Spleen (tissue), 11 donors: ENCODE data around the gene GALNT18. TPM values are rescaled to one million over a fixed set of nuclear protein-coding genes. Genes with fewer than 3 reads are reported as not detected.

Experiments
- DNase-seq: peaks from one replicate; pipeline ENCODE4 v3.0.0-alpha.2; 2020
- H3K27ac ChIP-seq, 8 donors: fragments of 200-600 bp; sonication (generic) in 7 of 8; 1 replicate in 4 of 8; 2 replicates in 4 of 8; pipeline versions ENCODE4 v1.5.0 to v1.8.0; 2016 to 2021; ENCODE audit warnings: inconsistent platforms in 4 of 8, mild to moderate bottlenecking in 4 of 8, moderate library complexity in 1 of 8
- H3K27me3 ChIP-seq, 7 donors: fragments of 200-600 bp; sonication (generic) in 6 of 7; replicated peaks in 1 of 7; 1 replicate in 4 of 7; 2 replicates in 3 of 7; pipeline versions ENCODE4 v1.5.0 to v1.8.0; 2016 to 2021; ENCODE audit warnings: inconsistent platforms in 3 of 7, mild to moderate bottlenecking in 1 of 7
- H3K36me3 ChIP-seq, 6 donors: fragments of 200-600 bp; sonication (generic) in 5 of 6; 1 replicate in 4 of 6; 2 replicates in 2 of 6; pipeline versions ENCODE4 v1.5.0 to v1.8.0; 2016 to 2021; ENCODE audit warnings: inconsistent platforms in 2 of 6
- H3K4me1 ChIP-seq, 6 donors: fragments of 200-600 bp; sonication (generic) in 5 of 6; 1 replicate in 3 of 6; 2 replicates in 3 of 6; pipeline versions ENCODE4 v1.5.0 to v1.8.0; 2016 to 2021; ENCODE audit warnings: inconsistent platforms in 3 of 6
- H3K4me3 ChIP-seq, 8 donors: fragments of 200-600 bp; sonication (generic) in 7 of 8; 1 replicate in 4 of 8; 2 replicates in 4 of 8; pipeline versions ENCODE4 v1.5.0 to v1.8.0; 2016 to 2021; ENCODE audit warnings: inconsistent platforms in 4 of 8, mild to moderate bottlenecking in 4 of 8, moderate library complexity in 2 of 8
- H3K9me3 ChIP-seq, 8 donors: fragments of 200-600 bp; sonication (generic) in 7 of 8; 1 replicate in 4 of 8; 2 replicates in 4 of 8; pipeline versions ENCODE4 v1.5.0 to v1.8.0; 2016 to 2021; ENCODE audit warnings: inconsistent platforms in 4 of 8
- CTCF ChIP-seq, 11 experiments: fragments of 200-600 bp in 7 of 11; fragments of 450-650 bp in 4 of 11; sonication (generic) in 4 of 11; IDR thresholded peaks in 8 of 11; conservative IDR thresholded peaks in 3 of 11; 1 replicate in 7 of 11; 2 replicates in 4 of 11; pipeline versions ENCODE4 v1.4.0 to v1.8.0; 2016 to 2021; ENCODE audit warnings: antibody characterized with exemption in 11 of 11, inconsistent platforms in 4 of 11, mild to moderate bottlenecking in 1 of 11
- POLR2A ChIP-seq, 3 donors: fragments of 450-650 bp; IDR thresholded peaks; one replicate each; pipeline ENCODE4 v1.5.1; 2017; ENCODE audit warnings: antibody characterized with exemption in 3 of 3, mild to moderate bottlenecking in 1 of 3
- POLR2AphosphoS5 ChIP-seq, 3 donors: sonication (generic); formaldehyde crosslinking; IDR thresholded peaks; one replicate each; pipeline ENCODE4 v1.5.1; 2017; ENCODE audit warnings: antibody characterized with exemption in 3 of 3
- whole genome bisulfite sequencing, 5 donors: extraction: QIAGEN DNeasy Blood & Tissue Kit in 3 of 5; methylation state at CpG; one replicate each; pipeline versions ENCODE4 v1.1.5 to v1.1.7; 2013 to 2018; 5-methylcytosine and 5-hydroxymethylcytosine counted together
- intact Hi-C: fragments of 100-400 bp; cut with DNase I; formaldehyde crosslinking; loops from one replicate; pipeline ENCODE4 v1.15.0; 2023; ENCODE audit warnings: low total_unique reads
- polyA plus RNA-seq, 3 donors: library from polyadenylated mRNA; stranded (reverse); fragments of 200-250 nt; gene quantifications; one replicate each; pipeline ENCODE4 v1.2.1, GENCODE V29; 2013
- total RNA-seq, 7 donors: library from RNA; depleted of rRNA in 3 of 7; stranded (reverse); fragments of >200 nt in 3 of 7; fragmentation: NEBNext Ultra II Directional in 4 of 7; extraction: Animal tissue kit (Norgen Biotek cat#: 25700) in 4 of 7; gene quantifications; one replicate each; pipeline versions ENCODE4 v1.1.0 to v1.2.1, GENCODE V29; 2016 to 2021
- donor health status: healthy with polysubstance abuse.
- donor health status: DM: no; HTN: no; CAD: no; lungs with moderate emphysema.
- donor health status: DM: no; HTN: no; CAD: no.
- donor health status: Bipolar disorder and iron deficiency.
- donor health status: healthy.
- donor health status: DM: no; HTN: no; CAD: no.
- donor health status: DM: yes; HTN: yes; CAD: no.

Gene GALNT18
- total and polyA plus RNA-seq, 10 donors: 0.87 to 6.9 (median 3.9) TPM

- Histone ChIP-seq H3K4me1 (no peaks in the 10 kb centered on the region), H3K27me3 (peaks cover 0 to 5% (median 0%) of the 10 kb centered on the region in 7 donors), H3K36me3 (no peaks in the 10 kb centered on the region), H3K4me3 (no peak overlapping the region), H3K27ac (no peak overlapping the region), H3K9me3 (no peaks in the 10 kb centered on the region)
- no peak for TF ChIP-seq POLR2AphosphoS5 (IDR thresholded peaks at IDR 0.05)
- TF ChIP-seq POLR2A (IDR thresholded peaks at IDR 0.05): no peak
- no peak for TF ChIP-seq CTCF (IDR thresholded peaks at IDR 0.05 in 8 of 11, conservative IDR thresholded peaks at IDR 0.05 in 3 of 11)
- DNase-seq: no peak
- WGBS, 5 donors: 81 to 94% (median 91%) methylated on average over 4 of the region's 4 CpGs
- intact Hi-C loops: no loop called here
Observed at GRCh38 chr11:11587122-11587521, 34.7 kb downstream of the GALNT18 start.

GRCh38 chr11:11586465-11586864, 35.3 kb downstream of the GALNT18 start:
- H3K4me3 ChIP-seq: no peak overlapping the region
- H3K36me3 ChIP-seq: no peaks in the 10 kb centered on the region
- 83 to 91% (median 91%) methylated on average over 7 of the region's 7 CpGs for WGBS, 5 donors
- no peak overlapping the region for H3K27ac ChIP-seq
- peaks cover 0 to 5% (median 0%) of the 10 kb centered on the region in 7 donors for H3K27me3 ChIP-seq
- DNase-seq: no peak
- H3K4me1 ChIP-seq: no peaks in the 10 kb centered on the region
- no peaks in the 10 kb centered on the region for H3K9me3 ChIP-seq
- TF ChIP-seq POLR2A (IDR thresholded peaks at IDR 0.05): no peak
- TF ChIP-seq POLR2AphosphoS5 (IDR thresholded peaks at IDR 0.05): no peak
- no peak for TF ChIP-seq CTCF (IDR thresholded peaks at IDR 0.05 in 8 of 11, conservative IDR thresholded peaks at IDR 0.05 in 3 of 11)
- intact Hi-C loops: no loop called here

GRCh38 chr11:11584937-11585336, 36.9 kb downstream of the GALNT18 start:
- intact Hi-C loops: no loop called here
- no peak for DNase-seq
- H3K36me3 ChIP-seq: no peaks in the 10 kb centered on the region
- no peak overlapping the region for H3K4me3 ChIP-seq
- H3K4me1 ChIP-seq: no peaks in the 10 kb centered on the region
- no peak for TF ChIP-seq POLR2AphosphoS5 (IDR thresholded peaks at IDR 0.05)
- H3K27me3 ChIP-seq: peaks cover 0 to 5% (median 0%) of the 10 kb centered on the region in 7 donors
- no peak overlapping the region for H3K27ac ChIP-seq
- no peaks in the 10 kb centered on the region for H3K9me3 ChIP-seq
- WGBS, 5 donors: 93 to 96% (median 94%) methylated on average over 1 of the region's 1 CpG

- Histone ChIP-seq H3K36me3 (no peaks in the 10 kb centered on the region), H3K4me3 (no peak overlapping the region), H3K27ac (no peak overlapping the region), H3K9me3 (no peaks in the 10 kb centered on the region), H3K4me1 (no peaks in the 10 kb centered on the region), H3K27me3 (peaks cover 0 to 5% (median 0%) of the 10 kb centered on the region in 7 donors)
- no peak for DNase-seq
- intact Hi-C loops: no loop called here
- TF ChIP-seq CTCF (IDR thresholded peaks at IDR 0.05 in 8 of 11, conservative IDR thresholded peaks at IDR 0.05 in 3 of 11): no peak
- TF ChIP-seq POLR2A (IDR thresholded peaks at IDR 0.05): no peak
- no peak for TF ChIP-seq POLR2AphosphoS5 (IDR thresholded peaks at IDR 0.05)
- 85 to 93% (median 89%) methylated on average over 5 of the region's 5 CpGs for WGBS, 5 donors
Observed at GRCh38 chr11:11584530-11584810, 37.3 kb downstream of the GALNT18 start.
